Nephron (organoid): ENCODE data around the gene ISG20L2.

Source experiments
- H3K27ac Mint-ChIP-seq, 3 experiments: 2 replicates each; pipeline ENCODE4 v1.8.0; 2020; ENCODE audit warnings: mixed read lengths in 3 of 3, mild to moderate bottlenecking in 2 of 3, moderate library complexity in 1 of 3
- H3K27me3 Mint-ChIP-seq: 2 replicates; pipeline ENCODE4 v1.8.0; 2021; ENCODE audit warnings: low read depth, mild to moderate bottlenecking, moderate library complexity, mixed read lengths
- H3K36me3 Mint-ChIP-seq: 2 replicates; pipeline ENCODE4 v1.8.0; 2020; ENCODE audit warnings: low read depth, mixed read lengths
- H3K4me1 Mint-ChIP-seq: 2 replicates; pipeline ENCODE4 v1.8.0; 2020; ENCODE audit warnings: mixed read lengths
- H3K4me3 Mint-ChIP-seq, 3 experiments: 2 replicates each; pipeline ENCODE4 v1.8.0; 2020; ENCODE audit warnings: mild to moderate bottlenecking in 3 of 3, mixed read lengths in 3 of 3, moderate library complexity in 2 of 3
- H3K9me3 Mint-ChIP-seq: 2 replicates; pipeline ENCODE4 v1.8.0; 2020; ENCODE audit warnings: mixed read lengths
- CTCF ChIP-seq, 3 experiments: fragments of 200-600 bp; sonication (generic); IDR thresholded peaks; one replicate each; pipeline ENCODE4 v1.5.0; 2021; ENCODE audit warnings: antibody characterized with exemption in 3 of 3; ENCODE audit not compliant: unreplicated experiment in 3 of 3

ISG20L2 gene

GRCh38 chr1:156746728-156747631 lies 18.4 kb upstream of the ISG20L2 start:
- H3K9me3 Mint-ChIP-seq: no peaks in the 10 kb centered on the region
- peaks cover 14% of the 10 kb centered on the region for H3K36me3 Mint-ChIP-seq
- peak overlapping the region; percentile 99 for H3K27ac Mint-ChIP-seq
- peaks cover 60% of the 10 kb centered on the region for H3K4me1 Mint-ChIP-seq
- H3K4me3 Mint-ChIP-seq: peak overlapping the region; percentile 94 to 99 (median 97)
- H3K27me3 Mint-ChIP-seq: no peaks in the 10 kb centered on the region
- TF ChIP-seq CTCF (IDR thresholded peaks at IDR 0.05; ENCODE audit: unreplicated experiment in 3 of 3): no peak

- H3K36me3 Mint-ChIP-seq: peaks cover 19% of the 10 kb centered on the region
- peak overlapping the region; percentile 92 to 97 (median 94) for H3K4me3 Mint-ChIP-seq
- H3K27me3 Mint-ChIP-seq: no peaks in the 10 kb centered on the region
- H3K27ac Mint-ChIP-seq: peak overlapping the region; percentile 99
- no peaks in the 10 kb centered on the region for H3K9me3 Mint-ChIP-seq
- no peak for TF ChIP-seq CTCF (IDR thresholded peaks at IDR 0.05; ENCODE audit: unreplicated experiment in 3 of 3)
- peaks cover 64% of the 10 kb centered on the region for H3K4me1 Mint-ChIP-seq
These were observed 17.8 kb upstream of the ISG20L2 start for GRCh38 chr1:156746406-156746727.

DNA sequence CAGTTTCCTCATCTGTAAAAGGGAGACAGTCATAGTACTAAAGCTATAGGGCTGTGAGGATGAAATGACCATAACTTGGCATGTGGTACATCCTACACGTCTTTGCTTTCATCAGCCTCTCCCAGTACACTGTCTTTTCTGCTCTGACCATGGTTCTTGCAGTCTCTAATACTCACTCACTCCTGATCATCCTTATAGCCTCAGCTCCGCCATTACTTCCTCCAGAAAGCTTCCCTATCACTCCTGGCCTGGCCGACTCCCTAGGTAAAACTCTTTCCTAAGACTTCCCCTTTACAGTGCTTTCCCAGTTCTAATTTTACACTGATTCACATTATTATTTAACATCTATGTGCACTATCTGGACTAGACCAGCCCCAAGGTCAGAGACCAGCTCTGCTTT lies 17.3 kb upstream of the ISG20L2 start:
- peak overlapping the region; percentile 92 to 97 (median 94) for H3K4me3 Mint-ChIP-seq
- no peaks in the 10 kb centered on the region for H3K27me3 Mint-ChIP-seq
- peak overlapping the region; percentile 99 for H3K27ac Mint-ChIP-seq
- peaks cover 69% of the 10 kb centered on the region for H3K4me1 Mint-ChIP-seq
- peaks cover 22% of the 10 kb centered on the region for H3K36me3 Mint-ChIP-seq
- TF ChIP-seq CTCF (IDR thresholded peaks at IDR 0.05; ENCODE audit: unreplicated experiment in 3 of 3): no peak
- no peaks in the 10 kb centered on the region for H3K9me3 Mint-ChIP-seq

DNA sequence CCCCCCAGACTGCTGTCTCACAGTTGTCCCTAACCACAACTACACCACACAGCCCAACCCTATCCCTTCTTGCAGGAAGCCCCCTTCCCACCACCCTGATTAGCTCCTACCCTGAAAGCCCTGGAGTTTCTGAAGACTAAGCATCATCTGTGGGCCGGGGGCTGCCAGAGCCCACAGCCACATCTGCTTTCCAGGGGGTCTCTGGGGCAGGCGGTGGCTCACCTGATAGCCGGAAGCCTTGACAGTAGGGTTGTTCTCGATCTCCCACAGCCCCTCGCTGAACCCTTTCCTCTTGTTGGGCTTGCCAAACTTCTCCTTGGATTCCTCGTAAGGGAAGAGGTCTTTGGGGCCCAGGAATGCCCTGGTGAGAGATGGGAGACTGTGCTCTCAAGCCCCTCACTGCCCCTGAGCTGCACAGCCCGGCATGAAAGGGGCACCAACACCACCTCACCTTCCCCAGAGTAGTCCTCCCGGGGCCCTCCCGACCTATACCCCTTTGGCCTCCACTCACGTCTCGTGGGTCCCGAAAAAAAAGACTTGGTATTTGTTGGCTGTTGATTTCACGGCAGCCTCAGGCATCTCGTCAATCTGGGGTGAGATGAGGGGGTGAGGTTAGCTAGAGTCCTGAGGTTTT lies 16.3 kb upstream of the ISG20L2 start:
- no peaks in the 10 kb centered on the region for H3K27me3 Mint-ChIP-seq
- peaks cover 68% of the 10 kb centered on the region for H3K4me1 Mint-ChIP-seq
- H3K36me3 Mint-ChIP-seq: peaks cover 22% of the 10 kb centered on the region
- no peaks in the 10 kb centered on the region for H3K9me3 Mint-ChIP-seq
- no peak for TF ChIP-seq CTCF (IDR thresholded peaks at IDR 0.05; ENCODE audit: unreplicated experiment in 3 of 3)
- H3K4me3 Mint-ChIP-seq: peak overlapping the region; percentile 2 to 97 (median 92)
- H3K27ac Mint-ChIP-seq: peak overlapping the region; percentile 99

GRCh38 chr1:156744344-156744743 lies 15.8 kb upstream of the ISG20L2 start:
- H3K36me3 Mint-ChIP-seq: peaks cover 22% of the 10 kb centered on the region
- H3K27me3 Mint-ChIP-seq: no peaks in the 10 kb centered on the region
- peaks cover 62% of the 10 kb centered on the region for H3K4me1 Mint-ChIP-seq
- H3K9me3 Mint-ChIP-seq: no peaks in the 10 kb centered on the region
- TF ChIP-seq CTCF (IDR thresholded peaks at IDR 0.05; ENCODE audit: unreplicated experiment in 3 of 3): no peak
- no peak overlapping the region for H3K4me3 Mint-ChIP-seq
- peak overlapping the region in 2 of 3 experiments; percentile 73 to 99 for H3K27ac Mint-ChIP-seq
